ENCODE results near the gene ZBTB16.

The ZBTB16 gene

DNA sequence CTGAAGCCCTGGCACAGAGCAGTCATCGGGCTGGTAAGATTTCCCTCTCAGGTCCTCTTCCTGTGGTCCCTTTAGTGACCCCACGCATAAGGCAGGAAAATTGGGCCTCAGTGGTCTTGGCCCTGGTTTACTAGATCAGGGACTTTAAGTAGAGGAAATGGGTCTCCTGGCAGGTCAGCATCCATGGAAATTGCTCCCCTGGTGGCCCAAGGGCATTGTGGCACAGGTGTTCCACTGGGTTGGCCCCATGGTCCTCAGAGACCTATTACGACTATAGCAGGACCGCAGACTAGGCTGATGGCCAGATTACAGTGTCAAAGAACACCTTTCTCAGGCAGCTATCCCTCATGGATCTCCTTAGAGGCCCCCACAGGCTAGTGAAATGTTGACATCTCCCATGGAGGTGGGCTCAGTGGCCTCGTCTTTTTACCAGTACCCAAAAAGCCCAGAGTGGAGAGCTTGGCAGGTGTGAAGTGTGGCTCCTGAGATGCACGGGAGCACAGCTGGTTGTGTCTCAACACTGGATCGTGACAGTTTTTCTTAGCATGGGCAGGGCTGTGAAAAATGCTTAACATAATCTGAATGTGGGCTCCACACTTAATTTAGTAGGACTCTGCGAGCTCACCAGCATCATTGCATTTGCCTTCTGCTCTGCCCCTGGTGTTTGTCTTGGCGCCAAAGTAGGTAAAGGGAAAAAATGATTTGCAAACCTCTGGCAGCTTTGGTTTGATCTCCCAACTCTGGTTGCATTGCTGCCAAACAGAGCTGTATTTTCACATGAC, 74.2 kb downstream of the ZBTB16 start:
- Histone ChIP-seq H3K9me3 (ENCODE audit: control insufficient read depth, low read length) (no peaks in the 10 kb centered on the region), H3K36me3 (ENCODE audit: control insufficient read depth, insufficient read depth, low read length) (no peaks in the 10 kb centered on the region), H3K4me1 (peaks cover 13% of the 10 kb centered on the region), H3K4me3 (ENCODE audit: low read depth, low read length) (no peak overlapping the region), H3K27ac (no peak overlapping the region), H3K79me2 (peaks cover 65% of the 10 kb centered on the region), H3K4me2 (ENCODE audit: low read length) (no peak overlapping the region), H2AFZ (no peak overlapping the region), H3K9ac (no peak overlapping the region), H3K27me3 (ENCODE audit: control insufficient read depth, insufficient read depth, low read length) (no peaks in the 10 kb centered on the region)
- TF ChIP-seq CTCF (IDR thresholded peaks at IDR 0.05) = no peak

DNA sequence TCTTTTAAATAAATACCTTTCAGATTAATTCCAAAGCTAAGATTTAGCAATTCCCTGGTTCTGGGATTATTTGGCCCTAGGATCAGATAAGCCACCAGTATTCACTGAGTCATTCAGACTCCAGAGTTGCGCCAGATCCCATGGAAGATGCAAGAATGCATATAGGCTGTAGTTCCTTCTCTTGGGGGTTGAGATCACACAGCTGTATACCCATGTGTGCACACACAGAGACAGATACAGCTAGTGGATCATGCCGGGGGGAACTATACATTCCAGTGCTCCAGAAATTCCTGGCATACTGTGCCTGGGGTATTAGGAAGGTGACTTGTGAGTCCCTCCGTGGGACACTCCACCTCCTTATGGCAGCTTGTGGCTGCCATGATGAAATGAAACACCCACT, 75.4 kb downstream of the ZBTB16 start:
- H3K27ac ChIP-seq = no peak overlapping the region
- no peaks in the 10 kb centered on the region for H3K27me3 ChIP-seq (ENCODE audit: control insufficient read depth, insufficient read depth, low read length)
- no peaks in the 10 kb centered on the region for H3K36me3 ChIP-seq (ENCODE audit: control insufficient read depth, insufficient read depth, low read length)
- no peak overlapping the region for H3K4me2 ChIP-seq (ENCODE audit: low read length)
- peaks cover 63% of the 10 kb centered on the region for H3K79me2 ChIP-seq
- no peak overlapping the region for H3K4me3 ChIP-seq (ENCODE audit: low read depth, low read length)
- H3K4me1 ChIP-seq = peaks cover 11% of the 10 kb centered on the region
- no peak overlapping the region for H3K9ac ChIP-seq
- H3K9me3 ChIP-seq (ENCODE audit: control insufficient read depth, low read length) = no peaks in the 10 kb centered on the region
- H2AFZ ChIP-seq = no peak overlapping the region
- no peak for TF ChIP-seq CTCF (IDR thresholded peaks at IDR 0.05)

GRCh38 chr11:114135737-114136151, 76.2 kb downstream of the ZBTB16 start:
- peaks cover 11% of the 10 kb centered on the region for H3K4me1 ChIP-seq
- H3K4me3 ChIP-seq (ENCODE audit: low read depth, low read length) = no peak overlapping the region
- peaks cover 60% of the 10 kb centered on the region for H3K79me2 ChIP-seq
- no peak for TF ChIP-seq CTCF (IDR thresholded peaks at IDR 0.05)
- no peak overlapping the region for H3K9ac ChIP-seq
- no peaks in the 10 kb centered on the region for H3K9me3 ChIP-seq (ENCODE audit: control insufficient read depth, low read length)
- peak overlapping the region; percentile 32 for H3K27ac ChIP-seq
- H3K36me3 ChIP-seq (ENCODE audit: control insufficient read depth, insufficient read depth, low read length) = no peaks in the 10 kb centered on the region
- no peak overlapping the region for H3K4me2 ChIP-seq (ENCODE audit: low read length)
- H3K27me3 ChIP-seq (ENCODE audit: control insufficient read depth, insufficient read depth, low read length) = no peaks in the 10 kb centered on the region
- no peak overlapping the region for H2AFZ ChIP-seq

DNA sequence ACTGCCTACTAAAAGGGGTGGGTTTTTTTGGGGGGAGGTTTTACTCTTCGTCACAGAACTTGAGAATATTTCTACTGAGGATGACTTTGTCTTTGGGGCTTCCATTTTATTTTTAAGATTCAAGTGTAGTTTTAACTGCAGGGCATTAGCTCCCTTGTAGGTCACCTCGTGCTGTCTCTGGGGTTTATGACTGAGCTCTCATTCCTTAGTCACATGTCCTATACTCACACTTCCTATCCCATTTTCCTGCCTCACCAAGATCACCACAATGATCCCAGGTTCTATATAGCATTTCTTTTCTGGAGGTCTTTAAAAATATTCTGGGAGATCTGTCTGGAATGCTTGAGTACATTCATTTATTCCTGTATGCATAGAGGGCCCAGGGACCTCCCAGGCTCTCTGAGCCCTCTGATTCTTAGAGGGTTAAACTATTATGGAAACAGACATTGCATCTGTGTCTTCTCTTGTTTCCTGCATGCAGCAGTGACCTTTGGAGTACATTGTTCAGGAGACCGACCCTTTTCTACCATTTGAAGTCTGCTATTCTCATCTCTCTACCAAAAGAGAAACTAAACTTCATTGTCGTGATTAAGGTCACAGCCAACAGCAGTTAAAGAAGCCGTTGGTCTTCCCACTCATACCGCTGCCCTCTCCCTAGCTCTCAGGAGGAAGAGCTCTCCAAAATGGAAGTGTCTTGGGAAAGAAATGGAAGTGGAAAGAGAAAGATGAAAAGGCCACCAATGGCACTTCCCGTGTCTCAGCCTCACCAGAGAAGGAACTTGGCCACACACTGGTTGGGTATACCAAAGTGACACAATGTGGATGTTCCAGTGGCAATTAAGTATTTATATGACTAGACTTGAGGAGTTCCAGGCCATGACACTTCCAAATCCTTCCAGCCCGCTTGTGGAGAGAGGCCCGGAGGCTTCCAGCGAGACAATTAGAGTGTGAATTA, 77.5 kb downstream of the ZBTB16 start:
- peak overlapping the region; percentile 47 for H3K27ac ChIP-seq
- H3K79me2 ChIP-seq = peaks cover 54% of the 10 kb centered on the region
- H3K9me3 ChIP-seq (ENCODE audit: control insufficient read depth, low read length) = no peaks in the 10 kb centered on the region
- no peak overlapping the region for H3K9ac ChIP-seq
- H3K36me3 ChIP-seq (ENCODE audit: control insufficient read depth, insufficient read depth, low read length) = no peaks in the 10 kb centered on the region
- H3K4me1 ChIP-seq = peaks cover 11% of the 10 kb centered on the region
- no peak overlapping the region for H2AFZ ChIP-seq
- H3K4me3 ChIP-seq (ENCODE audit: low read depth, low read length) = no peak overlapping the region
- TF ChIP-seq CTCF (IDR thresholded peaks at IDR 0.05) = no peak
- no peaks in the 10 kb centered on the region for H3K27me3 ChIP-seq (ENCODE audit: control insufficient read depth, insufficient read depth, low read length)
- no peak overlapping the region for H3K4me2 ChIP-seq (ENCODE audit: low read length)

Data from parathyroid adenoma (tissue), 2 donors.